HepG2 (cell line): ENCODE measurements around the gene HS3ST3B1. TPM values are rescaled to one million over a fixed set of nuclear protein-coding genes. Genes with fewer than 3 reads are reported as not detected.
A peak's percentile ranks its signal among the peaks of the same experiment; 100 is the strongest.

Experiments used
- ATAC-seq: fragments of 200-7000 bp; cut with Tn5 transposase; 3 replicates; pipeline ENCODE4 v1.9.1; 2020; ENCODE audit warnings: mild to moderate bottlenecking, moderate library complexity
- BruUV-seq: library from RNA; stranded (reverse); fragments of 400-500 nt; replicated peaks from 2 replicates; lab custom pipeline; 2021; lab: Mats Ljungman, UMichigan
- CTCF ChIA-PET: fragments of 300-600 bp; formaldehyde crosslinking; extraction: SDS; loops from one replicate; lab custom pipeline; 2021; ENCODE audit warnings: low total read pairs, inconsistent platforms, low intra/inter-chr PET ratio; lab: Yijun Ruan, JAX
- POLR2A ChIA-PET: fragments of 350-600 bp; sonication (Branson Sonifier 250); formaldehyde crosslinking; loops from one replicate; lab custom pipeline; 2020; ENCODE audit warnings: antibody characterized with exemption, inconsistent platforms; lab: Yijun Ruan, JAX
- DNase-seq: peaks from one replicate; pipeline ENCODE4 v3.0.0-alpha.2; 2015; ENCODE audit warnings: low spot score
- FAIRE-seq: peaks from 3 replicates; lab custom pipeline; 2011; peaks lifted over from hg19 to GRCh38; lab: Jason Lieb, UNC
- H2AFZ ChIP-seq: one replicate; pipeline ENCODE4 v1.6.1; 2011; ENCODE audit warnings: low read length, inconsistent platforms
- H3K27ac ChIP-seq: fragments of 300-600 bp; 3 replicates; pipeline ENCODE4 v1.8.0; 2011; ENCODE audit warnings: mixed run types, mild to moderate bottlenecking, mixed read lengths, low read length, inconsistent platforms; ENCODE audit not compliant: insufficient read depth; ENCODE audit errors: extremely low read length
- H3K27me3 ChIP-seq, 2 experiments: fragments of 200-600 bp in 1 of 2; 2 replicates in 1 of 2; 3 replicates in 1 of 2; pipeline versions ENCODE4 v1.6.0 to v1.8.0; 2011; ENCODE audit warnings: low read length in 2 of 2, mild to moderate bottlenecking in 2 of 2, moderate library complexity in 2 of 2, inconsistent platforms in 1 of 2; ENCODE audit not compliant: insufficient read depth in 2 of 2, control insufficient read depth in 1 of 2
- H3K36me3 ChIP-seq, 2 experiments: fragments of 200-600 bp in 1 of 2; replicated peaks in 1 of 2; 2 replicates in 1 of 2; 3 replicates in 1 of 2; pipeline versions ENCODE4 v1.5.1 to v1.8.0; 2011; ENCODE audit warnings: low read length in 2 of 2, inconsistent platforms in 1 of 2; ENCODE audit not compliant: insufficient read depth in 2 of 2, control insufficient read depth in 1 of 2
- H3K4me1 ChIP-seq: 2 replicates; pipeline ENCODE4 v1.5.1; 2012; ENCODE audit warnings: low read length, inconsistent platforms; ENCODE audit not compliant: insufficient read depth
- H3K4me2 ChIP-seq: 2 replicates; pipeline ENCODE4 v1.6.0; 2011; ENCODE audit warnings: low read depth, low read length, inconsistent platforms
- H3K4me3 ChIP-seq, 3 experiments: fragments of 200-600 bp in 1 of 3; sonication (generic), shearing (Covaris generic) in 1 of 3; replicated peaks in 1 of 3; 2 replicates each; pipeline ENCODE4 v1.5.1; 2011 to 2016; ENCODE audit warnings: low read length in 3 of 3, inconsistent platforms in 2 of 3, low read depth in 2 of 3, mild to moderate bottlenecking in 2 of 3, control low read depth in 1 of 3, mixed read lengths in 1 of 3; ENCODE audit not compliant: insufficient read depth in 1 of 3
- H3K79me2 ChIP-seq: one replicate; pipeline ENCODE4 v1.6.1; 2011; ENCODE audit warnings: low read length, inconsistent platforms; ENCODE audit not compliant: insufficient read depth
- H3K9ac ChIP-seq: 2 replicates; pipeline ENCODE4 v1.6.0; 2011; ENCODE audit warnings: mild to moderate bottlenecking, low read depth, low read length, inconsistent platforms; ENCODE audit not compliant: insufficient read depth
- H3K9me3 ChIP-seq: 2 replicates; pipeline ENCODE4 v1.5.1; 2012; ENCODE audit warnings: mild to moderate bottlenecking, low read length
- H4K20me1 ChIP-seq: 2 replicates; pipeline ENCODE4 v1.6.0; 2011; ENCODE audit warnings: inconsistent platforms, mild to moderate bottlenecking, low read length, moderate library complexity; ENCODE audit not compliant: insufficient read depth
- AGO2 ChIP-seq: fragments of 200-400 bp; formaldehyde crosslinking; optimal IDR thresholded peaks from 2 replicates; pipeline ENCODE3; 2017; ENCODE audit warnings: mild to moderate bottlenecking, low read depth, low read length, moderate library complexity
- ARNT2 ChIP-seq: sonication (generic); formaldehyde crosslinking; IDR thresholded peaks from 2 replicates; pipeline ENCODE4 v1.8.0; 2022; ENCODE audit warnings: mild to moderate bottlenecking, low read depth, missing genetic modification reagents, moderate library complexity
- BHLHE40 ChIP-seq: IDR thresholded peaks from 2 replicates; pipeline ENCODE4 v1.6.1; 2011; ENCODE audit warnings: low read length, improper control_type of control experiment
- HDAC1 ChIP-seq: sonication (generic); formaldehyde crosslinking; IDR thresholded peaks from 2 replicates; pipeline ENCODE4 v1.5.1; 2020; ENCODE audit warnings: mild to moderate bottlenecking, missing genetic modification reagents
- KDM1A ChIP-seq: IDR thresholded peaks from 2 replicates; pipeline ENCODE4 v1.6.1; 2016; ENCODE audit warnings: missing compliant biosample characterization
- PHF8 ChIP-seq: sonication (generic); formaldehyde crosslinking; IDR thresholded peaks from 2 replicates; pipeline ENCODE4 v1.5.0; 2020; ENCODE audit warnings: missing genetic modification reagents
- RBFOX2 ChIP-seq: fragments of 200-400 bp; formaldehyde crosslinking; IDR thresholded peaks from 2 replicates; pipeline ENCODE4 v1.6.1; 2017; ENCODE audit warnings: low read depth, mild to moderate bottlenecking, low read length
- SAP130 ChIP-seq: IDR thresholded peaks from 2 replicates; pipeline ENCODE4 v1.6.1; 2016; ENCODE audit warnings: low read depth
- TAF1 ChIP-seq: sonication (generic); formaldehyde crosslinking; IDR thresholded peaks from 2 replicates; pipeline ENCODE4 v1.4.0; 2020; ENCODE audit warnings: missing genetic modification reagents
- ZFX ChIP-seq: sonication (generic); formaldehyde crosslinking; IDR thresholded peaks from 2 replicates; pipeline ENCODE4 v1.4.0; 2020; ENCODE audit warnings: mild to moderate bottlenecking, low read depth, missing genetic modification reagents, moderate library complexity
- ZNF446 ChIP-seq: sonication (generic); formaldehyde crosslinking; IDR thresholded peaks from 2 replicates; pipeline ENCODE4 v1.5.0; 2020; ENCODE audit warnings: mild to moderate bottlenecking, missing genetic modification reagents
- ZNF570 ChIP-seq: sonication (generic); formaldehyde crosslinking; IDR thresholded peaks from 2 replicates; pipeline ENCODE4 v1.4.0; 2020; ENCODE audit warnings: mild to moderate bottlenecking, missing genetic modification reagents, borderline replicate concordance
- ZNF629 ChIP-seq: sonication (generic); formaldehyde crosslinking; conservative IDR thresholded peaks from 2 replicates; pipeline ENCODE4 v1.5.0; 2020; ENCODE audit warnings: missing genetic modification reagents
- ZNF687 ChIP-seq: sonication (generic); formaldehyde crosslinking; IDR thresholded peaks from 2 replicates; pipeline ENCODE4 v1.5.1; 2020; ENCODE audit warnings: mild to moderate bottlenecking, missing genetic modification reagents, moderate library complexity
- ZNF780A ChIP-seq: sonication (generic); formaldehyde crosslinking; IDR thresholded peaks from 2 replicates; pipeline ENCODE4 v1.8.0; 2022; ENCODE audit warnings: mild to moderate bottlenecking, missing genetic modification reagents, moderate library complexity
- WGBS: methylation state at CpG from one replicate; pipeline ENCODE4 v1.1.6; 2017; ENCODE audit warnings: low lambda C conversion rate; 5-methylcytosine and 5-hydroxymethylcytosine counted together
- in situ Hi-C: cut with HindIII; loops from 2 replicates; pipeline ENCODE4 v1.10.0; 2017; ENCODE audit warnings: low pct_unique_long_range_greater_than_20kb; ENCODE audit not compliant: extremely low pct_ligation_motif_present
- intact Hi-C: fragments of 100-400 bp; cut with micrococcal nuclease; formaldehyde crosslinking; loops from one replicate; pipeline ENCODE4 v1.10.0; 2022; ENCODE audit not compliant: unreplicated experiment
- polyA plus RNA-seq, 8 experiments: library from polyadenylated mRNA; depleted of rRNA in 3 of 8; stranded (reverse) in 7 of 8; unstranded in 1 of 8; fragments of >200 nt; fragmentation: Illumina TruSeq in 4 of 8; extraction: Trizol in 4 of 8; gene quantifications; 2 replicates each; pipeline versions ENCODE4 v1.2.1 to v1.2.3, GENCODE V29; 2011 to 2016; ENCODE audit warnings: low read depth in 4 of 8, missing spikeins in 1 of 8, mixed read lengths in 1 of 8; ENCODE audit not compliant: insufficient read depth in 1 of 8
- total RNA-seq, 5 experiments: library from RNA; depleted of rRNA; stranded (reverse); fragments of >200 nt; fragmentation: Illumina TruSeq; extraction: Trizol; gene quantifications; 2 replicates each; pipeline ENCODE4 v1.2.3, GENCODE V29; 2016; ENCODE audit warnings: low read depth in 1 of 5
- TF ChIP-seq, protein P1 (sequence below): sonication (generic); formaldehyde crosslinking; IDR thresholded peaks from 2 replicates; pipeline ENCODE4 v1.4.0; 2020; ENCODE audit warnings: mild to moderate bottlenecking, missing genetic modification reagents
- TF ChIP-seq, protein P2 (sequence below): IDR thresholded peaks from 2 replicates; pipeline ENCODE4 v1.6.1; 2012; ENCODE audit warnings: inconsistent platforms

The HS3ST3B1 gene
- total and polyA plus RNA-seq, 2 of the 13 experiments (the other 11 are each of a cell fraction or from before 2014, with no cell fraction given), result 15.7 to 39.5 TPM

GRCh38 chr17:14303343-14304221 is 2.7 kb downstream of the HS3ST3B1 start:
- H3K9ac ChIP-seq, result peak overlapping the region; percentile 90
- no peak overlapping the region for H2AFZ ChIP-seq
- peaks cover 25% of the 10 kb centered on the region for H3K4me1 ChIP-seq
- under 1% methylated on average over 33 of the region's 56 CpGs for WGBS
- H3K27ac ChIP-seq, result peak overlapping the region; percentile 93
- ChIA-PET POLR2A (interaction anchor here (1.4 to 14.0 kb wide), 2 partner anchors 58 to 70 kb away, joined by 3 to 288 read pairs; no protein-coding TSS in a partner anchor), CTCF (interaction anchor here (0.9 to 1.5 kb wide), 2 partner anchors 35 to 706 kb away, joined by 5 to 7 read pairs; no protein-coding TSS in a partner anchor)
- ATAC-seq (no peak), DNase-seq (no peak), FAIRE-seq (no peak)
- H3K79me2 ChIP-seq, result peaks cover 91% of the 10 kb centered on the region
- peak overlapping the region; percentile 95 for H3K4me2 ChIP-seq
- peak overlapping the region; percentile 92 to 99 (median 99) for H3K4me3 ChIP-seq
- no TSS peak for BruUV-seq
- no peaks in the 10 kb centered on the region for H3K9me3 ChIP-seq
- 0 out of 5 replicates have a peak, but pooled peaks cover 0 to 3% of the 10 kb centered on the region in 2 experiments for H3K36me3 ChIP-seq
- H4K20me1 ChIP-seq, result peaks cover 22% of the 10 kb centered on the region
- intact Hi-C loops (loop anchor here (1.0 to 10.0 kb wide), 2 partner anchors 70 to 481 kb away; no protein-coding TSS in a partner anchor), in situ Hi-C loops (no loop called here)
- no peaks in the 10 kb centered on the region; a peak in 1 of 5 replicates for H3K27me3 ChIP-seq
- no peak for TF ChIP-seq ZNF570 (CRISPR knock-in tag)
- 0 out of 2 replicates have a peak, but pooled peaks have one; percentile 21 for TF ChIP-seq HDAC1 (CRISPR knock-in tag)
- TF ChIP-seq ZNF629 (CRISPR knock-in tag), result peak; percentile 78
- TF ChIP-seq ZNF446 (CRISPR knock-in tag), result no peak
- peak; percentile 27 for TF ChIP-seq TAF1 (CRISPR knock-in tag)
- TF ChIP-seq ZFX (CRISPR knock-in tag), result no peak; the same call in 1 of the 2 replicates
- TF ChIP-seq RBFOX2, result peak; percentile 92
- peak; percentile 79 for TF ChIP-seq BHLHE40
- 0 out of 2 replicates have a peak, but pooled peaks have one; percentile 27 for TF ChIP-seq ZNF780A (CRISPR knock-in tag)
- TF ChIP-seq AGO2, result peak; percentile 98
- TF ChIP-seq, protein P1, sequence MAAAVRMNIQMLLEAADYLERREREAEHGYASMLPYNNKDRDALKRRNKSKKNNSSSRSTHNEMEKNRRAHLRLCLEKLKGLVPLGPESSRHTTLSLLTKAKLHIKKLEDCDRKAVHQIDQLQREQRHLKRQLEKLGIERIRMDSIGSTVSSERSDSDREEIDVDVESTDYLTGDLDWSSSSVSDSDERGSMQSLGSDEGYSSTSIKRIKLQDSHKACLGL (CRISPR knock-in tag), result peak; percentile 37; the same call in 1 of the 2 replicates
- TF ChIP-seq ZNF687 (CRISPR knock-in tag), result peak; percentile 55
- 0 out of 2 replicates have a peak, but pooled peaks have one; percentile 13 for TF ChIP-seq ARNT2
- peak; percentile 30; the same call in 1 of the 2 replicates for TF ChIP-seq PHF8 (CRISPR knock-in tag)
- TF ChIP-seq SAP130 (CRISPR knock-in tag), result peak; percentile 23; the same call in 1 of the 2 replicates
- 0 out of 2 replicates have a peak, but pooled peaks have one; percentile 56 for TF ChIP-seq KDM1A (CRISPR knock-in tag)
- TF ChIP-seq, protein P2, sequence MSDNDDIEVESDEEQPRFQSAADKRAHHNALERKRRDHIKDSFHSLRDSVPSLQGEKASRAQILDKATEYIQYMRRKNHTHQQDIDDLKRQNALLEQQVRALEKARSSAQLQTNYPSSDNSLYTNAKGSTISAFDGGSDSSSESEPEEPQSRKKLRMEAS, result 0 out of 2 replicates have a peak, but pooled peaks have one; percentile 13
